ENCODE measurements around the gene NAMPT. TPM values are rescaled to one million over a fixed set of nuclear protein-coding genes. Genes with fewer than 3 reads are reported as not detected.
"Not testable (repeated sequence)": the region's sequence is repeated elsewhere in the genome, so short reads cannot be mapped to it uniquely, and the experiment has no call there.

NAMPT gene
- total RNA-seq, 1 donor from 2014 or later, result 198 TPM

- no peak for ATAC-seq
- intact Hi-C loops (cut with micrococcal nuclease), result no loop called here
- DNase-seq, result no peak
These were observed 24.6 kb upstream of the NAMPT start for GRCh38 chr7:106309362-106309761.

DNA sequence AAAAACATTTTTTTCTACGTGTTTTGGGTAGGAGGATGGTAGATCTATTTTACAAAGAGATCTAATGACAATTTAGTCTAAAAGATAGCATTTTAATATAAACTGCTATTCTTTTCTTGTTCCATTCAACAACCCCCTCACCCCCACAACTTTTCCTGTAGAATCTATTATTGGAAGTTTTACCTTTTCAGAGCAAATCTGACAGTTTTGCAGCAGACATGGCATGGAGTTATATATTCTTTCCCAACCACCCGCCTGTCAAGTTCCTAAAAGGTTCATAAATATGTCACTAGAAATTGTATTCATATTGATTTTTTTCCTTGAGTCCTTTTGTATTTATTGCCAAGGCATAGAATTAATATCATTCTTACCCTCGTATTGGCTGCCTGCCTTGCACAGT lies 21.5 kb upstream of the NAMPT start:
- no peak for DNase-seq
- ATAC-seq, result no peak
- intact Hi-C loops (cut with micrococcal nuclease), result no loop called here

DNA sequence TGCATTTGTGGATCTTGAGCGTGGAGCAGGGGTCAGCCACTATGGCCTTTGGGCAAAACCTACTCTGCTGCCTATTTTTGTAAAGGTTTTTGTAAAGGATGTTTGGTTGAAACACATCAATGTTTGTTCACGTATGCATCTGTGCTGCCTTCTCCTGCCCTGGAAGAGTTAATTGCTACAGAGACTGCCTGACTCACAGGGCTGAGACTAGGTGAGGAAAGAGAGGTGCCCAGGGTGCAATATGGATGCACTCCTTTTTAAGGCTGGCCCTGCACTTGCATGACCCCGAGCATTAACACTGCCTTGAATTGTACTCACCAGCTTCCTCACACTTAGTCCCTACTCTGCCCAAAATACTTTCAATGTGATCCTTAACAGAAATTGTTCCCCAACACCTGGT lies 20.9 kb upstream of the NAMPT start:
- intact Hi-C loops (cut with micrococcal nuclease), result no loop called here
- no peak for ATAC-seq

GRCh38 chr7:106304568-106304967 lies 19.8 kb upstream of the NAMPT start:
- intact Hi-C loops (cut with micrococcal nuclease), result no loop called here
- no peak for ATAC-seq
- no peak for DNase-seq

More for the DNA sequence above, 20.9 kb upstream of the NAMPT start:
- DNase-seq, result no peak

DNA sequence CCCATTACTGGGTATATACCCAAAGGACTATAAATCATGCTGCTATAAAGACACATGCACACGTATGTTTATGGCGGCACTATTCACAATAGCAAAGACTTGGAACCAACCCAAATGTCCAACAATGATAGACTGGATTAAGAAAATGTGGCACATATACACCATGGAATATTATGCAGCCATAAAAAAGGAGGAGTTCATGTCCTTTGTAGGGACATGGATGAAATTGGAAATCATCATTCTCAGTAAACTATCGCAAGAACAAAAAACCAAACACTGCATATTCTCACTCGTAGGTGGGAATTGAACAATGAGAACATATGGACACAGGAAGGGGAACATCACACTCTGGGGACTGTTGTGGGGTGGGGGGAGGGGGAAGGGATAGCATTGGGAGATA lies 13.8 kb upstream of the NAMPT start:
- intact Hi-C loops (cut with micrococcal nuclease); DNase-seq; ATAC-seq: not testable (repeated sequence)

- ATAC-seq; DNase-seq; intact Hi-C loops (cut with micrococcal nuclease): not testable (repeated sequence)
These were observed 13.4 kb upstream of the NAMPT start for GRCh38 chr7:106298155-106298554.

DNA sequence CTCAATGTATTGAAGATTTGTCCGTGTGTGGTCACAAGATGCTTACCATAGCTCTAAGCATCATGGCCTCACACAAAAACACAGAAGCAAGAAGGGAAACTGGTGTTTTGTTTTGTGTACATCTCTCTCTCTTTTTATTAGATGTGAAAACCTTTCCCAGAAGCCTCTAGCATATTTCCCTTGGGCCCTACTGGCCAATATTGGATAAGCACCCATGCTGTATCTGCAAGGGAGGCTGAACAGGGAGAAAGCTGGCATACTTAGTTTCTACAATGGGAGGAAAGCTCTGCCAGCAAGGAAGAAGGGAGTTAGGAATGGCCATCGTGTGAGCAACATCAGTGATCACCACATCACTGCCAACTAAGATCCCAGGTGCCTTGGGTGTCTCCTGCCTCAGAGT lies 9.6 kb upstream of the NAMPT start:
- intact Hi-C loops (cut with micrococcal nuclease), result no loop called here
- DNase-seq (no peak), ATAC-seq (no peak)

- ATAC-seq, result no peak
These were observed 6.5 kb upstream of the NAMPT start for GRCh38 chr7:106291247-106291646.

DNA sequence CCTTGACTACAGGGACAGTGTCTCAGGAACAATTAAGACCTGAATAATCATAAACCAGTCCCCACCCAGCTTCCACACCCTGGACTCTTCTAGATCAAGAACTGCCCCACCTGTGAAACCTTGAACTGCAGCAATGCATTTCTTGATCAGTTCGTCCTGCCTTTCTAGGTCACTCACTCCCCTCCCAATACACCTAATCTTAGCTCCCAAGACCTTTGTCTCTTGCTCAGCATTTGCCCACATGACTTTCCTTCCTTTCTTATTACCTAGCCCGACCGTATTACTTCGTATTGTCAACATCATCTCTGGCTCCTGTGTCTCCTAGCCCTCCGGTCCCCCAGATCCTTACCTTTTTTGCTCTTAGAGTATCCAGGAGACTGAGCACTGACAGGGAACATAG lies 5.5 kb upstream of the NAMPT start:
- DNase-seq, result no peak
- no peak for ATAC-seq
- intact Hi-C loops (cut with micrococcal nuclease), result no loop called here

More at GRCh38 chr7:106291247-106291646, 6.5 kb upstream of the NAMPT start:
- DNase-seq, result no peak
- intact Hi-C loops (cut with micrococcal nuclease), result no loop called here

GRCh38 chr7:106289848-106290247 lies 5.1 kb upstream of the NAMPT start:
- ATAC-seq, result no peak

DNA sequence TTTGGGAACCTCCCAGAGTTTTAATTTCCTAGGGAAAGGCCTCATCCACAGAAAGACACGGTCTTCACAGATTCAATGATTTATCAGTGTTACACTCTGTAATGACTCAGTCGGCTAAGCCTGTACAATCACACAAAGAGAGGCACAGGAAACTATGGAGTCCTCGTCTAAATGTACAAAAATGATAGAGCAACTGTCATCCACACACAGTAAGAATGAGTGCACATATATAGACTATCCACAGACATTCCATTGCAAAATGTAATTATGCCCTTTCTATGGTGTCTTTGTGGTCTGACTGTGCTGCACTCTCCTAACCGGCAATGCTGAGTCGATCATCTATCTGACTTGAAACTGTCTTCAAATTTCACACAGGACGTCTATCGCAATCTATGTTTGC lies 3.5 kb upstream of the NAMPT start:
- no peak for DNase-seq
- intact Hi-C loops (cut with micrococcal nuclease), result loop anchor here (10.0 kb wide), 2 partner anchors 103 to 177 kb away; no protein-coding TSS in a partner anchor
- ATAC-seq, result no peak

More at GRCh38 chr7:106289848-106290247, 5.1 kb upstream of the NAMPT start:
- intact Hi-C loops (cut with micrococcal nuclease), result loop anchor here (10.0 kb wide), 2 partner anchors 105 to 175 kb away; no protein-coding TSS in a partner anchor
- DNase-seq, result no peak

GRCh38 chr7:106287786-106288185 lies 3.0 kb upstream of the NAMPT start:
- no peak for DNase-seq
- intact Hi-C loops (cut with micrococcal nuclease), result loop anchor here (10.0 kb wide), 2 partner anchors 103 to 177 kb away; no protein-coding TSS in a partner anchor
- no peak for ATAC-seq

GRCh38 chr7:106285855-106286492 lies 1.2 kb upstream of the NAMPT start:
- no peak for ATAC-seq
- DNase-seq, result no peak
- intact Hi-C loops (cut with micrococcal nuclease), result loop anchor here (10.0 kb wide), 2 partner anchors 101 to 179 kb away; no protein-coding TSS in a partner anchor

DNA sequence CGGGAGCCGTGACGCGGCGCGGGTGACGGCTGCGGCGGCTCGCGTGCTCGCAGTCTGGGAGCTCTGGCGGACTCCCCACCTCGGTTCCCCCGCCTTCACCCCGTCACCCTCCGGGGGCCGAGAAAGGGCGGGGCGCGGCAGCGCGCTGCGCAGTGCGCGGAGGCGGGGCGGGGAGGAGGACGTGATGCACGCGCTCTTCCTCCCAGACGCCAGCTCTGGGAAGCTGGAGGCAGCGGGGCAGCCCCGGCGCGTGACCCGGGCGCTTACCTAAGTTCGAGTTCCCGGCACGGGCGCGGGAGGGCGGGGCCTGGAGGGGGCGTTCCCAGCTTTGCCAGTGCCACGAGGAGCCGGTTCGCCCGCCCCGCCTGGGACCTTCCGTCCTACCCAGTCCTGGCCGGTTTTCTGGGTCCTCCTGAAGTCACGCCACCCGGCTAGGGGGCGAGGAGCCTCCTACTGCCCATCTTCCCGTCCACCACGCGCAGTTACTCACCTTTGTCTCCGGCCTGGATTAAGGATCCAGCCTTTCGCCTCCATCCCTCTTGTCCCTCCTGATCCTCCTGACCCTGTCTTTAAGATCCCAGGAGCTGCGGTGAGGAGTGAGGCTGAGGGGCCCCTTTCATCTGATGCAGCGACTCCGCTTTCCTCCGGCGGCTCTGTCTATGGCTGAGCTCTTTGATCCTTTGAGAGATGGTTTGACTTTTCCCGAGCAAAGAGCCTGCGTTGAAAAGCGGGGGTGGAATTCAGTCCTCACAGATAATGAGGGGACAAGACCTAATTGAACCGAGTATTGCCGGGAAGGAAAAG lies 470 bp upstream of the NAMPT start:
- intact Hi-C loops (cut with micrococcal nuclease), result loop anchor here (10.0 kb wide), 2 partner anchors 100 to 180 kb away; no protein-coding TSS in a partner anchor
- peak; percentile 99 for DNase-seq
- ATAC-seq, result peak; percentile 96

DNA sequence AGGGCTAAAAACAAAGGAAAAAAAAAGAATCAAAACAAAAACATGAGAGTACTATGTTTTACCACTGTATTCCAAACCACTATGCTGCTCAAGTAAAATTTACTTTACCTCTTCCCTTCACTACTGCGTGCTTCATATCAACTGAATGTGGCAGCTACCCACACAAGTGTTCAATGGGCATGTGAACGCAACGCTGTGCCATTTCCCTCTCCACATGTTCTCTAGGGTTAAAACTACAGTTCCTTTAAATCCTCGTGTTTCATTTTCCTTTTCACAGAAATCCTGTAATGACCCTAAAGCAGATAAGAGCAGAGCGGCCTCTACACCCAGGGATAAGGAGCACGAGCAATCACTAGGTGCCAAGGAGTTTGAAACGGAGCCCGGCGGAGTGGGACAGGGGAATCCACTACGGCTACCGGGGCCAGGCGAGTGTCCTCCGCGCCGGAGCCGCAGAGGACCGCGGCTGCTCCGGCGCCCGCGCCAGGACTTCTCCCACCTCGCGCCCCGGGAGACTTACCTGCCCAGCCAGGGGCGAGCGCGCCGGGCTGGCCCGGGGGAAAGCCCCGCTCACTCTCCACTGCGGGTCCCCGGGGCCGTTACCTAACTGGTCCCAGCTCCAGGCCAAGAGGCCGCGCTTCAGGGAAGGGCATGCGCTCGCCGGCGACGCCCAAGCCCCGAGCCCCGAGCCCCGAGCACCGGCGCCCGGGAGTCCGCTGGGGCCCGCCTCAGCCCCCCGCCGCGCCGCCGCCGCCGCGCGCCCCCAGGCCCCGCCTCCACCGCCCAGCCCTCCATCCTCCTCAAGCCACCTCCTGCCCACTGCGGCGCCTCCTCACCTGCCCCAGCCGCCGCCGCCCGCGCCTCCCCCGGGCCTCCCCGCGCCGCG lies 711 bp downstream of the NAMPT start:
- peak; percentile 71 for DNase-seq
- peak; percentile 33 for ATAC-seq
- intact Hi-C loops (cut with micrococcal nuclease), result loop anchor here (10.0 kb wide), 2 partner anchors 99 to 181 kb away; no protein-coding TSS in a partner anchor

GRCh38 chr7:106283501-106283830 lies 1.3 kb downstream of the NAMPT start:
- DNase-seq, result no peak
- intact Hi-C loops (cut with micrococcal nuclease), result loop anchor here (10.0 kb wide), 2 partner anchors 99 to 181 kb away; no protein-coding TSS in a partner anchor

DNA sequence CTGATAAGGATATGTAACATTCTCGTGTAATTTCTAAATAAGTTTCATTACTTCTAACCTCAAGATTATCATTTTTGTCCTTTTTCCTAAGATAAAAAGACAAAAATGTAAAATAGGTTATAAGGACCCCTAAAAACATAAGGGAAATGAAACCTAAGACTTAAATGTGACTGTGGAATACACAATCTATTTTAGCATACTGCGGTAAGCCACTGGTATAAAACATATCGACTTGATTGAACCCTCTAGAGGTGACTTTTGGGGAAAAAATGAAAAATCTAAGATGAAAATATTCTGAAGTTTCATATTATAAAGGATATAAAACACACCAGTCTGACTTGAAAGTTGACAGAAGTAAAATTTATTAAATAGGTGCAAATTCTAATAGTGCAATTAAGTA lies 1.9 kb downstream of the NAMPT start:
- intact Hi-C loops (cut with micrococcal nuclease), result loop anchor here (10.0 kb wide), 2 partner anchors 98 to 182 kb away; no protein-coding TSS in a partner anchor
- ATAC-seq (no peak), DNase-seq (no peak)

More at GRCh38 chr7:106283501-106283830, 1.3 kb downstream of the NAMPT start:
- ATAC-seq, result no peak

DNA sequence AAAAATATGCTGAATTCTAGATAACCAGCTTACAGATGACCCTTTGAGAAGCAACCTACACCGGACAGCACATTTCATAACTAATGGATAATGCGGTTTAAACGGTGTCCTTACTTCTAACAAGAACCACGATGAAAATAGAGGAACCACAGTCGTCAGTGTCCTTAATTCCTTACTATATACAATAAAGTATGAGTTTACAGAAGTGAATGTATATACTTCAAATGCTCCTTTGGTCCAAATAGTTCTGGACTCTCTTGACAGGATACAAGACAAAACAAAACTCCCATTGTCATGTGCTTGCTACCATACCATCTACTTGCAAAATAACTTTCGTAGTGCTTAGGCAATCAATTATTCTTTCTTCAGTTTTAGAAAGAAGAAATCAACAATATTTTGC lies 2.4 kb downstream of the NAMPT start:
- ATAC-seq, result no peak
- intact Hi-C loops (cut with micrococcal nuclease), result loop anchor here (10.0 kb wide), 2 partner anchors 98 to 182 kb away; no protein-coding TSS in a partner anchor
- DNase-seq, result no peak
